CD4-positive, alpha-beta T cell treated with Interleukin-12 subunit alpha and Interleukin-12 subunit beta, for 1 hour (primary cell): ENCODE data around the gene F11R.
"Not testable (repeated sequence)": the region's sequence is repeated elsewhere in the genome, so short reads cannot be mapped to it uniquely, and the experiment has no call there.

Experiments
- DNase-seq: peaks from one replicate; pipeline ENCODE4 v3.0.0-alpha.2; 2020

F11R gene

DNA sequence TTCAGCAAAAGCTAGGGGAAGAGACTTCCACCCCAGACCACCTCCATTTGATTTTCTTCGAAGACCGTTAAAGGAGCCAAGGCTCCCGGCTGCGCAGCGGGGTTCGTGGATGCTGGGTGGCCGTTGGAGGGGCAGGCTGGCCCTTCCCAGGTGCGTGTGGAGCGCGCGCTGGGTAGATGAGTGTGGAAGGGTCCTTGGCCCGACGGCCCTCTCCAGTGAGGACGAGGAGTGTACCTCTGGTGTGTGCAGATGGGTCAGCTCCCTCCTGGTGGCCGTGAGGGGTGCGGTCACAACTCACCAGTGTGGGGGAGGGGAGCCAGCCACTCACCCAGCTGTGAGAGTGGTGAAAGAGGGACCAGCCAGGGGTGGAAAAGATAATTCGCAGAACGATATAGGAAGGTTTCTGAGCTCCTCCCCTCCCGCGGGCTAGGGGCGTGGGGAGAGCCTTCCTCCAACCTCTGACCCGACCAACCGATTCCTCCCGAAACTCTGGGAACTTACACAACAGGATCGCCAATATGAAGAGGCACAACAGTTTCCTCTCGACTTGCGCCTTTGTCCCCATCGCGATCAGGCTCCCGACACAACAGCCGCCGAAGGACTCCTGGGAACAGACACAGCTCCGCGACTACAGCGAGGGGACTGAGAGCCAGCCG, at the start of gene F11R:
Gene F11R (minus strand): TSS at position 644 of the 656 bp plus-strand sequence. CDS start 79 bp downstream, at position 565.
- no peak for DNase-seq

DNA sequence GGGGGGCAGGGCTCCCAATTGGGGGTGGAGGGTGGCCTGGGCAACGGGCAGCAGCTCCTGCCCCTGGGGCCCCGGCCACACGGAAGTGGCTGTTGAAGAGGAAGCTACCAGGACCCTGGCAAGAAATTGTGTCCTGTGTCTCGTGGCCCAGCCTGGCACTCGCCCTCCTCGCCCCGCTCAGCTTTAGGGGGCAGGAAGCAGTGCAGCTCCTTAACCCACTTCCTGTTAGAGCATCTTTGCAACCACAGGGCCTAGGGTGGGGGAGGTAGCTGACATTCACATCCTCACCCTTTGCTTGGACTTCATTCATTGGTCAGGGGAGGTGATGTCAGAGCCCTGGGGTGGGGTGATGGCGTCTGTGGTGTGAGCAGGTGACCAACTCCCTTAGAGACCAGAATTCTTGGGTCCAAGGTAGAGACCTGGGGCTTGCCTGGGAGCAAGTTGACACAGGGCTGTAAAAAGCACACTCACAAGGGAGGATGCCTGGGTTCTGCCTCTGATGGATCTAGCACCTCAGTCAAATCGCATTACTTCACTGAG, 48.8 kb upstream of the F11R start, which contains the start of gene ARHGAP30:
Gene ARHGAP30 (minus strand): TSS at position 161 of the 540 bp plus-strand sequence. CDS start 267 bp downstream, outside the sequence.
- DNase-seq, result peak; percentile 94

DNA sequence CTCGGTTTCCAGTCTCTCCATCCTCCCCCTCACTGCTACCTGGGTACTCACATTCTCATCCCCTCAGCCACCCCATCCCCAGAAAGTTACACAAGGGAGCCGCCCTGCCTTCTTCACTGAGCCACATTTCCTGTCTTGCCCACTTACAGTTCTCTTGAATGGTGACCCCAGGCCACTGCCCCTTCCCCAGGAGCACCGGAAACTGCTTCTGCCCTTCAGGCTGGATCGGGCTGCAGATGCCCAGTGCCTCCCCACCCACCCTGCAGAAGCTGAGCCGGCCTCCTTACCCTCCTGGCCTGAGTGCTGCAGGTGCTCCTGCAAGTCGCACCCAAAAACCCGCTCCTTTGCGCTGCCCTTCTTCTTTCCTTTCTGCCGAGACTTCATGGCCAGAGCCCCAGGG, 48.3 kb upstream of the F11R start:
- DNase-seq, result no peak

DNA sequence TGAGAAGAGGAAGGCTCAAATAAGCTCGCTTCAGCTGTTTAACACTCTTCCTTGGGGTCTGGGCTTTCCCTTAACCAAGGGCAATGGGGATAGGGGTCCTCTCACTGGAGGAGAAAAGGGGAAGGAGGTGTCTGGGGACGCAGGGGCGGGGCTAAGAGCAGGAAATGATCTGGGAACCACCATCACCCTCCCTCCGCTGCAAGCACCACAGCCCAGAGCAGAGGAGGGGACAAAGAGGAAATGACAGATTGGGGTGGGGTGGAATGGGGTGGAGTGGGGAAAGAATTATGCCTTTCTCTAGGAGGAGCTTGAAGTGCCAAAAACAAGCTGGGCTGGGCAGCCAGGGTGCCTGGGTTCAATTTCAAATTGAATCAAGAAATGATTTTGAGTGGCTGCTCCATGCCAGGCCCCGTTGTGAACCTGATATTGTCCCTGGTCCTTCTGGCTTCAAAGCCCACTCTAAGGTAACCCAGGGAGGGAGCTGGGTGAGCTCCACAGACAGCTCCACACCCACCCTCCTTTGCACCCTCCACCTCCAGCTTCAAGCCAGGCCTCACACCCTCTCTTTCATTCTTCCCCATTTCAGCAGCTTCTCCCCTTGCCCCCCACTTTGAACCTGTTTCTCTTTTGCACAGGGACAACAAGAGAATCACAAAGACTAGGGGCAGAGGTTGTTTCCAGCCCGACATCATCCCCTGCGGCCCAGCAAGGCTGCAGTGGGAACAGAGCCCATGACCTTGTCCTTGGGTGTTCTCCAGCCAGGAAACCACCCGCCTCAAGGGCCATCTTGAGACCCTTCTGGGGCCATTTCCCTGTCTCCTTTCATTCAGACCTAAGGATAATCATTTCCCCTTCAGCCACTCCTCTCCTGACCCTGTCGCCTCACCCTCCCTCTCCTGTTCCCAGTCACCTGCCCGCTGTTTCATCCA, 47.6 kb upstream of the F11R start:
- peak; percentile 93 for DNase-seq

DNA sequence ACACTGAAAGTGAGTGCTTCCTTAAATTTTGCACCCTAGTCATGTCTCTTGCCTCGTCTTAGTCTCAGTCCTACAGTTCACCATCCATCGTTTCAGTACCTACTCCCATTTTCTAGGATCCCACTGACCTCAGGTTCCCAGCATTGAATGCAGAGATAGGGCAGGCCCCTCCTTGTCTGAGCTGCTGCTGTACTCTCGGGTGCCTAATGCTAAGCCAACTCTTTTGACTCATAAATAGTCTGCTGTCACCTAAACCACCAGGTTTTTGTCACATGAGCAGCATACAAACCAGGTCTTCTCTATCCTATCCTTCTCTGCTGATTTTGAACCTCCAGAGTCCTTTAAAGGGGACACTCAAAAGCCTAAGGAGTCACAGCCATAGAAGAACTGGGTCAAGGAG, 45.7 kb upstream of the F11R start:
- peak; percentile 38 for DNase-seq

DNA sequence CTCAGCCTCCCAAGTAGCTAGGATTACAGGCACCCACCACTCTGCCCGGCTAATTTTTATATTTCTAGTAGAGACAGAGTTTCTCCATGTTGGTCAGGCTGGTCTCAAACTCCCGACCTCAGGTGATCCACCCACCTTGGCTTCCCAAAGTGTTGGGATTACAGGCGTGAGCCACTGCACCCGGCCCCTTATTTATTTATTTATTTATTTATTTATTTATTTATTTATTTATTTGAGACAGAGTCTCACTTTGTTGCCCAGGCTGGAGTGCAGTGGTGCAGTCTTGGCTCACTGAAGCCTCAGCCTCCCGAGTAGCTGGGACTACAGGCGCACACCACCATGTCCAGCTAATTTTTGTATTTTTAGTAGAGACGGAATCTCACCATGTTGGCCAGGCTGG, 44.7 kb upstream of the F11R start:
- not testable (repeated sequence) for DNase-seq

DNA sequence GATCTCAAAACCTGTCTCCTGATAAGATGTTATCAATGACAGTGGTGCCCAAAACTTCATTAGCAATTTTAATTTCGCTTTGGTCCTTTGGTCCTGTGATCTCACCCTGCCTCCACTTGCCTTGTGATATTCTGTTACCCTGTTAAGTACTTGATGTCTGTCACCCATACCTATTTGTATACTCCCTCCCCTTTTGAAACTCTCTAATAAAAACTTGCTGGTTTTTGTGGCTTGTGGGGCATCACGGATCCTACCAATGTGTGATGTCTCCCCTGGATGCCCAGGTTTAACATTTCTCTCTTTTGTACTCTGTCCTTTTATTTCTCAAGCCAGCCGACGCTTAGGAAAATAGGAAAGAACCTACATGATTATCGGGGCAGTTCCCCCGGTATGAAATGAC, 43.0 kb upstream of the F11R start:
- peak; percentile 37 for DNase-seq

DNA sequence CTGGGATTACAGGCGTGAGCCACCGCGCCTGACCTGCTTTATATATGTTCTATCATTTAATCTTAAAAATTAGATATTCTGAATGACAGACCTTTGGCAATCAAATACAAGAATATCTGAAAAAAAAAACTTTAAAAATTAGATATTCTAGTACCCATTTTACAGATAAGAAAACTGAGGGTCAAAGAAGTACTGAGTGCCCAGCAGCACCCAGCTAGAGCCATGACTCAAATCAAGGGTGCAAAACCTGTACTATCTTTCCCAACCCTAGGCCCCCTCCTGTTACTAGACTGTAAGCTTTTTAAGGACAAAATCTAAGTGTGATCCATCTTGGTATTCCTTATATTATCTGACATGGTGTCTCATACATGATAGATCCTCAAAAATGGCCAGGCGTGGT, 40.5 kb upstream of the F11R start:
- no peak for DNase-seq

DNA sequence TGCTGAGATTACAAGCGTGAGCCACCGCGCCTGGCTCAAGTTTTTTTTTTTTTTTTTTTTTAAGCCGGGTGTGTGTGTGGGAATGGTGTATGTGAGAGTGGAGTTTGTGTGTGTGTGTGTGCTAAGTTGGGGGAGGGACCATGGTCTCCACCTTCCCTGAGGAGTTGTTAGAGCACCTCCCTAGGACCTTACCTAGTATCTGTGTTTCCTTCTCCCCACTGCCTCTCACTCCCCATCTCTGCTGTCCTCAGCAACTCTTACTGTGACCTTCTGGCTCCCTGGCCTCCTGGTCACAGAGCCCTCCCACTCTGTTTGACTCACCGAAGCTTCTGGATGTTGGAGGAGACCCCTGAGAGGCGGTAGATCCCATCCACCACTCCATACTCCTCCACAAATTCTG, 38.3 kb upstream of the F11R start:
- DNase-seq, result no peak

DNA sequence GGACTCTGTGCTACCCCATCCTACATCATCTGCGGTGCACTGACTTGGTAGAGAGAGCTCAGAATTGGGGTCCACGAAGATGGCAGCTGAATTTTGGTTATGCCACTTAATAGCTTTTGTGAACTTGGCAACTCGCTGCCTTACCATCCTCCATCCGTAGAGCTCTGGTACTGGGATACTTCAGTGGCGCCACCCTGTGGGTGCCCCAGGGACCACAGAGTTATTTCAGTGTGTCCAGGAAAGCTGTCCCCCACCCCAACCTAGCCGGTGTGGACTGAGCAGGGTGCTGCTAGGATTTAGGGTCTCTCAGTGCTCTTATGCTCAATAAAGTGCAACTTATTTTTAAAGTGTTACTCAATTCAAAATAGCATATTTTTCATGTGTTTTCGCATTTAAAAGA, 33.9 kb upstream of the F11R start:
- no peak for DNase-seq

DNA sequence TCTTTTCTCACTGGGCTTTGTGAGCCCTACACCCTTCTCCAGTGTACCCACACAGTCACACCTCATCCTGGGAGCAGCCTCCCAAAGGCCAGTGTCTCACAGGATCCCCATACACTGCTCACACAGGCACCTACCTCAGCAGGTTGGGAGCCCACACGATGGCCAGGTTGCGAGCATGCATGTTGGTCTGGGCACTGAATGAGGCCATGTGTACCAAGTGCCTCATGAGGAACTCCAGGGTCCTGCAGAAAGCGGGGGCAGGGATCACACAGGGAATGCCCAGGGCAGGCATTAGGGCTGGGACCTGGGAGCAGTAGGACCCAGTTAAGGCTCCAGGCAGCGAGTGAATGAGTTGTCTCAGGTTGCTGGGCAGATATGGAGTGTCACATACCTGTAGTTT, 33.3 kb upstream of the F11R start:
- no peak for DNase-seq

DNA sequence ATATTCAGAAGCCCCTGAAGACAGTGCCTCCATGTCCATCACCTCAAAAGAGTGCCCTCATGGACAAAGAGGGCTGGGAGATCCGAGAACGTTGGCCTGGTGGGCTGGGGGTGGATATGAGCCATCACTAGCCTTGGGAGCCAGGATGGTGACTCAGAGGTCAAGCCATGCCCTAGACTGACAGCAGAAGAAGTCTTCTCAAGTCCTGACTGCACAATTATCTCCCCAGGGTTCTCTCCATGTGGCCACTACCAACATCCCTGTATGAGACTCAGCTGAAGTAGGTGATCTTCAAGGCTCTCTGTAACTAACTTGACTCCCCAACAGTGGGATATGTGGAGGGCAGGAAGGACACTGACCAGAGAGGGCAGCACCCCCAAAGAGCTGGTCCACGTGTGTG, 31.9 kb upstream of the F11R start:
- DNase-seq, result no peak

DNA sequence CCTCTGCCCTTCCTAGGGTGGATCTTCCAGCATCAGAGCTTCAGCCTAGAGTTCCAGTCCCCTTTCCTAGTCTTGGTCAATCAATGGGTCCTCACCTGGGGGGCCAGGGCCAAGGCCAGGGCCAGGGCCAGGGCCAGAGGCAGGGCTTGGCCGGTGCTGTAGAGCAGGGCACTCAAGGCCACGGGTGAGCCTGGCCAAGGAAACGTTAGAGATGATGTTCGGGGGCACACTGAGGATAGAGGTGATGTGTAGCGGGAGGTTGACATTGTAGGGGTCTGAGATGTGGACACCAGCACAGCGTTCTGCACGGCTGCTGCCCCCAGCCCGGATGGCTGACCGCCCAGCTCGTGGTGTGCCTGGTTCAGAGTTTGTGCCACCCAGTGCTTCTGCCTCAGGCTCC, 30.3 kb upstream of the F11R start:
- no peak for DNase-seq

DNA sequence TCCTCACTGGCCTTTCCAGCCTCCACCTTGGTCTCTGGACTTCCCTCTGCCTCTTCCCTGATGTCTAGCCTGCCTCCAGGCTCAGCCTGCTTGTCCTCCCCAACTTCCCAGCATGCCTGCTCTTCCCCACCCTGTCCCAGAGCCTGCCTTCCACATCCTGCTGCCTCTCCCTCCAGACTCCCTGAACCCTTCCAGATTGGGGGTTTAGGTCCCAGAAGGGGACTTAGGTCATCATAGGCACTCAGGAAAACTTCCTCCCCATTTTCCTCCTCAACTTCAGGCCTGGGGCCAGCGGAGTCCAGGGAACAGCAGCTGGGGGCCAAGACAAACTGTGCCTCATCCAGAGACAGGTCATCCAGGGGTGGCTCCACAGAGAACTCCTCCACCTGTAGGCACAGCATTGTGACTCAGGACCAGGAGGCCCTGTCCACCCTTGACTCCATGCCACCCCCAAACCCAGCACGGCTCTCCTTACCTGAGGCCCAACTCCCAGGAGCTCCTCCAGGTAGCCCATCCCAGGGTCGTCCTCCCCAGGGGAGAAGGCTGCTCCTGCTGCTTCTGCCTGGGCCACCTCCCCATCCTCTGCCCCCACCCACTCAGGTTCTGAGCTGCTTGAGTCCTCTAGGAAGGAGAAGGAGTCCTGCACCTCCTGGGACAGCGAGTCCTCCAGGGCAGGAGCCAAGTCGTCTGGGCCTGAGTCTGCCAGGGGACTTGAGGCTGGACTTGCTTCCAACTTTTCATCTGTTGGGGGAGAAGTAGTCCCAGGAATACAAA, 28.2 kb upstream of the F11R start:
- DNase-seq, result no peak

DNA sequence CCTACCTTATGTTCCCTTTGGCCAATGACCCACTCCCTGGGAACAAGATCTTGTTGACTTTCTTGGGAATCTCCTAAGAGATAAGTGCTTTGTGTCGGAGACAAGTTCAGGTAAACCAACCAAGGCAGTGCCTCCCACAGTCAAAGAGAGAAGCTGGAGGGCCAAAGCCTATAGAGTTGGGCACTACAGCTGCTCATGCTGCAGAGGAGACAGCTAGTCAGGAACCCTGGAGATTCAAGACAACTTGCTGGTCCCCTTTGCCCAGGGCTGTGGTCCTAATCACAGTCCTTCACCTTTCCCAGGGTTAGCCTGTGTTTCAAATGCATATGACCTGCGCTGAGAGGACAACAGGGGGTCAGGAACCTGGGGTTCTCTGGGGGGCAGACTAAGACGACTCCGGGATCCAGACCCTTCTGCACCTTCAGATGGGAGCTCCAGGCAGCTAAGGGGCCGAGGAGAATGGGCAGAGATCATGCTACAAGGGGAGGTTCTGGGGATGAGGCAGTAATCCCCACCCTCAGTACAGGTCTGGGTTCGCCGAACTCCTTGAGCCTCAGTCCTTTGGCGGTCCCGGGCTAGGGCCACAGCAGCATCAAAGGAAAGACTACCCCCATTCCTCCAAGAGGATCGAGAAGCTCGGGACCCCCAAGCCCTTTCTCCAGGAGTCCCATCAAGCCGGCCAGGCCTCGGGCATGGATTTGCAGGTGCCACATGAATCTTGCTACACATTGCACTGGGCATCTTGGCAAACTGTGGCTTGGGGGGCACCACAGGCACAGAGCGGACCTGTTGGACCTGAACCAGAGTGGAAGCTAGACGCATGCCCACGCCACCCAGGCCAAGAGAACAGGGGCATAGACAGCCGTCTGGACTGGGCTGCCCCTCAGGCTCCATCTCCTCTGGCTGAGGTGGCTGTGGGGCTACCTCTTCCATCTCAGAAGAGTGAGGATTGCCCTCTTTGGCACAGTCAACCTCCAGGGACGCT, 26.8 kb upstream of the F11R start:
- DNase-seq, result no peak

DNA sequence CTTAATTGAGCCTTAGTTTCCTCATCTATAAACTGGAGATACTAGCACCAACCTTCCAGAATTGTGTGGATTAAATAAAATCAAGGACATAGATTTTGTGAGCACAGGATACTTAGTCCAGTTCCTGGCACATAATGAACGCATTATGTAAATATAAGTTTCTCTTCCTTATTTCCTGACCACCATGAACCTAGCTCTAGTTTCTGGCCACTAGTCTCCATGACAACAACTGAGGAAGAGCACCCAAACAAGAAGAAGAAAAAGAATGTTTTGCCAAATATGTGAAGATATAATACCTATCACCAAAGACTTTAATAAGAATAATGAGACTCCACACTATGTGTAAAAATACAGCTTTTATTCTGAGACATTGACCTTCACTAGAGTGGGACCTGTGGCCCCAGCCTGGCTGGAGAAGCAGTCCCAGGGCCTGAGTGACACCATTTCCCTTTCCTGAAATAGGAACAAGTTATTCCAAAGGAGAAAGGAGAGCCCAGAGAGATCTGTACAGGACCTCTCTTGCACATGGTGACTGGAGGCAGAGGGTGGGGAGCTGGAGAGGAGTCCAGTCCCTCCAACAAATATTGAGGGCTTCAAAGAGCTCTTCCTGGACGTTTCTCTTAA, 25.8 kb upstream of the F11R start:
- peak; percentile 34 for DNase-seq

DNA sequence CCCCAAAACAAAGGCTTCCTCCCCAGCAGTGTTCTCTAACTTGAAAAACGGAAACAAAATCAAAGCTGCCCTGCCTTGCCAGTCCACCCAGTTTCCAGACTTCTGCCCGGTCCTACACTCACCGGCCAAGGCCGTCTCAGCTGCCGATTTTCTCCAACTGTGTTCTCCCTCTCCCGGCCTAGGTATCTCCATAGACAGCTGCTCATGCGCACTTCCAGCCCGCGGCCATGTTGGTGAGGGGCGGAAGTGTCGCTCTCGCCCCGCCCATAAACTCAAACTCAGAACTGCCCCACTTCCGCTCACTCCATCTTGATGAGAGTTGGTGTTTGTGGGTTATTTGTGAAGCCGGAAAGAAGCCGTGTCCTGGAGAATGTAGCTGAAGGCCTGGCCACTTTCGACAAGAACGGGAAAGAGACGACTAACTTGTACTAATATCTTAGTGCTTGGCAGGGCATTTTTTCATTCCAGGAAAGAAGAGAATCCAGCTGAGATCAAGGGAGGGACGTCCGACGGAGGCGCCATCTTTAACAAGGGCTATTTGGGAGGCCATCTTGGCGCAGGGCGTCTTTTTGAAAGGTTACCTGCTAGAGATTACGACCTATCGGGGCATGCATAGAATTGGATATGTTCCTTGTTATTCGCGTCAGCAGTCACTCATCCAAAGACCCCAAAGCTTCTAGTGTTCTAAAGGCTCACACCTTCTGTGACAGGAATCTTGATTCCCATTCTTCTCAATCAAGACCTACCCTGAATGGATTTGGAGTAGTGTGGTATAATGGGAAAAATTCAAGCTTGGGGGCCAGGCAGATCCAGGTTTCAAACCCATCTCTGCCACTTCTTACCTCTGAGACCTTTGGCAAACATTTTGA, 25.0 kb upstream of the F11R start, which contains the start of gene USF1:
Gene USF1 (minus strand): TSS at position 242 of the 869 bp plus-strand sequence. CDS start 2,702 bp downstream, outside the sequence.
- DNase-seq, result peak; percentile 96

DNA sequence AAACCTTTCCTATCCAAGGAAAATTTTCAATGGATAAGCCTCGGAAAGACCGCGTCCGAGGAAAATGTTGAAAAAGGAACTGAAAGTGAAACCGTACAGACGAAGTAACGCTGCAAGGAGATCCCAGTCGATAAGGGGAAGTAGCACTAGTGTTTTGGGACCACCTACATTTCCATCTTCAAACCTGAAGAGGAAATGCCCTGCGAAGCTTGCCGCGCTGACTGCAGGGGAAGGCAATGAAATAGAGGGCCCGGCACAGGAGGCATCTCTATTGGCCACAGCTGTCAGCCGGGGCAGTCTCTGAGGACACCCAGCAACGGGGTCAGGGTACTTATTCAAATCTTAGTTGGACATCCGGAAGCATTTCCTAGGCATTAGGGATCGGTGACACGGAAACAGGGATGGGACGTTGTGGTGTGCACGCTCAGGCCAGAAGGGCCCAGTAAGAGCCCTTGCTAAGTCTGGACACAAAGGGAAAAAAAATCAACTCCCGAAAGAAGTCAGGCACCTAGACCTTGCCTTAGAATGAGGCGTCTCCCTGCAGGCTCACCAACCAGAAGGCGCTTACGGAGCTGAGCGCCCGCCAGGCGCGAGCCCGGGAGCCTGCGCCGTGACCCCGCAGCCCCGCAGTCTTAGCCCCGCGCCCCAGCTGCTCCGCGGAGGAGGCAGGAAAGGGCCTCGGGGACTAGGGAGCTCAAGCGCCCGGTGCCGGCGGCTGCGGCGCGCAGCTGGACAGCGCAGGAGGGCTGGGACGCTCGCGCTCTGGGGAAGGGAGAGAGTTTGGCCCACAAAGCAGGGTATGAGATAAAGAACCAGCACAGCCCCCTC, 24.2 kb upstream of the F11R start:
- peak; percentile 79 for DNase-seq

DNA sequence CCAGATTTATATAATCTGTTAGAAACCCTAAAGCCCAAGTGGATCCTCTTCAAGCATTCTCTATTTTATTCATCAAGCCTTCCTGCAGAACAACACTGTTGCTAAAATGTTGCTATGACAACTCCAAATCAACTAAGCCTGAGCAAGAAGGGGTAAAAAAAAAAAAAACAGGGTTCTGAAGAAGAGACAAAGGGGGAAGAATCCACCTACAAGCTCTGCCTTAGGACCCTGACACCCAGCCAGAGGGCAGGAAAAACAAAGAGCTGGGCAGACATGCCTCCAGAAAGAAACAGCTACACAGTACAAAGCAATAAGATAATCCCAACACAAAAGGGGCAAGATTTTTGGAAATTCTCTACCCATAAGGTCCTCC, 23.6 kb upstream of the F11R start:
- peak; percentile 65 for DNase-seq
